ENCODE results near the gene AGPAT2.
A peak's percentile ranks its signal among the peaks of the same experiment; 100 is the strongest.

GRCh38 chr9:136697821-136698526 is 10.7 kb upstream of the AGPAT2 start:
- TF ChIP-seq CTCF (IDR thresholded peaks at IDR 0.05) = no peak
- TF ChIP-seq POLR2A (IDR thresholded peaks at IDR 0.05) = peak in 2 of 4 donors; percentile 32 to 52
